NCI-H2171 treated with DMSO at 0.1 percent for 48 hours (cell line): Measurements from ENCODE around the gene NTRK1.
"Not testable (repeated sequence)": the region's sequence is repeated elsewhere in the genome, so short reads cannot be mapped to it uniquely, and the experiment has no call there.

Source experiments
- DNase-seq: peaks from one replicate; lab custom pipeline; 2025; lab: John Stamatoyannopoulos, UW

Gene NTRK1

DNA sequence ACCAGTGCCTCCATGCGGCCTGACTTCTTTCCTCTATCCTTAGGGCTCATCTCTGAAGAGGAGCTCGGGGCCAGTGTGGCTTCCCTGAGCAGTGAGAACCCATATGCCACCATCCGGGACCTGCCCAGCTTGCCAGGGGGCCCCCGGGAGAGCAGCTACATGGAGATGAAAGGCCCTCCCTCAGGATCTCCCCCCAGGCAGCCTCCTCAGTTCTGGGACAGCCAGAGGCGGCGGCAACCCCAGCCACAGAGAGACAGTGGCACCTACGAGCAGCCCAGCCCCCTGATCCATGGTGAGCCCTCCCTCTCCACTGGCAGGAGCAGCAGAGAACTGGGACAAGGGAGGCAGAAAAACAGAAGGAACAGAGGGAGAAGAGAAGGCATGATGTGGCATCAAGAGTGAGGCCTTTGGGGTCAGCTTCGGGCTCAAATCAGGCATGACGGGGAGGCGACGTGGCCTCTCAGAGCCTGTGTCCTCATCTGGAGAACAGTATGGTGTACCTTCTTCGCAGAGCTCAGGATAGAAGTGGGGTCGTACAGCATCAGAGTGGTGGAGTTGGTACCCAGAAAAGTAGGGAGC lies 53.2 kb downstream of the NTRK1 start:
- no peak for DNase-seq

DNA sequence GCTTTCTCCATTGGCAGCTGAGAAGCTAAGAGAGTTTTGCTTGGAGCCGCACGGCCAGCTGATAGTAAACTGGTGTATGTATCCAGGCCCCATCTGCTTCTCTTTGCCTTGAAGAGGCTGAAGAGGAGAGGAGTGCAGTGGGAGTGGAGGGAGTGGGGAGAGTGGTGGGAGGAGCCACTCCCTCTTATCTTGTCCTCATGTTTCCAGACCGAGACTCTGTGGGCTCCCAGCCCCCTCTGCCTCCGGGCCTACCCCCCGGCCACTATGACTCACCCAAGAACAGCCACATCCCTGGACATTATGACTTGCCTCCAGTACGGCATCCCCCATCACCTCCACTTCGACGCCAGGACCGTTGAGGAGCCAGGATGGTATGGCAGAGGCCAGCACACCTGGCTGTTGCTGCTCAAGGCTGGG lies 53.8 kb downstream of the NTRK1 start:
- no peak for DNase-seq

- DNase-seq, result no peak
Measured at GRCh38 chr1:156920233-156921052, 59.8 kb downstream of the NTRK1 start, which contains the start of gene LRRC71. Gene LRRC71, plus strand, starts transcription at chr1:156920632. Its CDS starts 172 bp downstream, at chr1:156920804.

GRCh38 chr1:156921053-156921529 lies 60.4 kb downstream of the NTRK1 start:
- no peak for DNase-seq

- no peak for DNase-seq
Measured at GRCh38 chr1:156922986-156923669, 62.5 kb downstream of the NTRK1 start.

GRCh38 chr1:156923670-156924477 lies 63.2 kb downstream of the NTRK1 start:
- DNase-seq, result no peak

GRCh38 chr1:156924478-156925153 lies 64.0 kb downstream of the NTRK1 start:
- no peak for DNase-seq

GRCh38 chr1:156925154-156926010 lies 64.7 kb downstream of the NTRK1 start:
- no peak for DNase-seq

GRCh38 chr1:156926175-156926574 lies 65.5 kb downstream of the NTRK1 start:
- DNase-seq, result peak; percentile 41

DNA sequence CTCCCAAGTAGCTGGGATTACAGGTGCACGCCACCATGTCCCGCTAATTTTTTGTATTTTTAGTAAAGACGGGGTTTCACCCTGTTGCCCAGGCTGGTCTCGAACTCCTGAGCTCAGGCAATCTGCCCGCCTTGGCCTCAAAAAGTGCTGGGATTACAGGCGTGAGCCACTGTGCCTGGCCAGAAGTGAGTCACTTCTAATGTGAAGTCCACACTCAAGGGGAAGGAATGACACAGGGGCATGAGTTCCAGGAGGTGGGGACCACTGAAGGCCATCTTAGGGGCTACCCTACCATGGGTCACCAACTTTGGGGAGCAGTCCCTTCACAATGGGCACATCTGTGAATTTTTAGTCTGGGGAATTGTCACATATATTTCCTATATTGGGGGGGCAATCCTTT lies 66.0 kb downstream of the NTRK1 start:
- DNase-seq, result not testable (repeated sequence)

DNA sequence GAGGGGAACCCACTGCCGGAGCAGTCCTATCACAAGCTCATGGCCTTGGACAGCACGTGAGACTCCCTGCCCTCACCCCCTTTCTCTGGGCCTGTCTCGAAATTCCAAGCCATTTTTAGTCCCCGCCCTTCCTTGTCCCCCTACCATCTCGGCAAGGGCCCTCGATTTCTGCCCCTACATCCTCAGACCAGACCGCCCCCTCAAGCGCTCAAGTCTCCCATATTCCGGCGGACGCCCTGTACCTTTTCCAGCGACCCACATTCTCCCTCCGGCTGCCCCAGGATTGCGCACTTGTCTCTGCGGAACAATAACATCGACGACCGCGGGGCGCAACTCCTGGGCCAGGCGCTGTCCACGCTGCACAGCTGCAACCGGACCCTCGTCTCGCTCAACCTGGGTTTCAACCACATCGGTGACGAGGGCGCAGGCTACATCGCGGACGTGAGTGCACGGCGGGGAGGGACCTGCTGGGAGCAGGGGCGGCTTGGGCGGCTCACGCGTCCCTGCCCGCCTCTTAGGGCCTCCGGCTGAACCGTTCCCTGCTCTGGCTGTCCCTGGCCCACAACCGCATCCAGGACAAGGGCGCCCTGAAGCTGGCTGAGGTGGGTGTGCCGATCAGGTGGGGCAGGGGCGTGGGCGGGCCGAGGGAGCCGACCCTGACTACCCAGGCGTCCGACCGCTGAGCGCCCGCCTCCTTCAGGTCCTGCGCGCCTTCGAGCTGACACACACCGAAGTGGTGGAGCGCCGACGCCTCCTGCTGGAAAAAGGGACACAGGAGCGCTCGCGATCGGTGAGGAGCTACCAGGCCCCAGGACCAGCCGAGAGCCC lies 66.8 kb downstream of the NTRK1 start:
- peak; percentile 35 for DNase-seq

GRCh38 chr1:156928043-156928602 lies 67.5 kb downstream of the NTRK1 start:
- no peak for DNase-seq

GRCh38 chr1:156929596-156930238 lies 69.1 kb downstream of the NTRK1 start:
- DNase-seq, result no peak

GRCh38 chr1:156930483-156930882 lies 69.8 kb downstream of the NTRK1 start:
- DNase-seq, result no peak
